ENCODE data around the gene MAPK14.

The MAPK14 gene

GRCh38 chr6:36050947-36051710, 23.5 kb downstream of the MAPK14 start:
- no peak overlapping the region for H3K27ac ChIP-seq (ENCODE audit: low read depth, low read length)
- H3K9ac ChIP-seq (ENCODE audit: low read length in 5 of 5): no peak overlapping the region
- H3K4me1 ChIP-seq (ENCODE audit: control insufficient read depth in 5 of 5, insufficient read depth in 5 of 5, low read length in 5 of 5): peaks cover 0 to 25% (median 23%) of the 10 kb centered on the region in 5 donors
- H3K36me3 ChIP-seq (ENCODE audit: control insufficient read depth in 5 of 5, insufficient read depth in 5 of 5, low read length in 5 of 5): peaks cover 0 to 7% (median 2%) of the 10 kb centered on the region in 5 donors
- no peak overlapping the region for H3K4me3 ChIP-seq (ENCODE audit: low read depth in 1 of 5, low read length in 5 of 5)
- no peaks in the 10 kb centered on the region for H3K9me3 ChIP-seq (ENCODE audit: control insufficient read depth in 5 of 5, low read length in 5 of 5)
- no peaks in the 10 kb centered on the region for H3K27me3 ChIP-seq (ENCODE audit: control insufficient read depth in 5 of 5, insufficient read depth in 4 of 5, low read length in 5 of 5)

GRCh38 chr6:36052097-36052496, 24.5 kb downstream of the MAPK14 start:
- Histone ChIP-seq H3K27me3 (ENCODE audit: control insufficient read depth in 5 of 5, insufficient read depth in 4 of 5, low read length in 5 of 5) (no peaks in the 10 kb centered on the region), H3K9ac (ENCODE audit: low read length in 5 of 5) (peak overlapping the region in 1 of 5 donors; percentile 4), H3K9me3 (ENCODE audit: control insufficient read depth in 5 of 5, low read length in 5 of 5) (no peaks in the 10 kb centered on the region), H3K36me3 (ENCODE audit: control insufficient read depth in 5 of 5, insufficient read depth in 5 of 5, low read length in 5 of 5) (peaks cover 0 to 7% (median 2%) of the 10 kb centered on the region in 5 donors), H3K4me3 (ENCODE audit: low read depth in 1 of 5, low read length in 5 of 5) (no peak overlapping the region), H3K4me1 (ENCODE audit: control insufficient read depth in 5 of 5, insufficient read depth in 5 of 5, low read length in 5 of 5) (peaks cover 0 to 28% (median 25%) of the 10 kb centered on the region in 5 donors), H3K27ac (ENCODE audit: low read depth, low read length) (peak overlapping the region; percentile 47)

- H3K9ac ChIP-seq (ENCODE audit: low read length in 5 of 5): no peak overlapping the region
- H3K4me3 ChIP-seq (ENCODE audit: low read depth in 1 of 5, low read length in 5 of 5): no peak overlapping the region
- peaks cover 0 to 7% (median 2%) of the 10 kb centered on the region in 5 donors for H3K36me3 ChIP-seq (ENCODE audit: control insufficient read depth in 5 of 5, insufficient read depth in 5 of 5, low read length in 5 of 5)
- H3K27me3 ChIP-seq (ENCODE audit: control insufficient read depth in 5 of 5, insufficient read depth in 4 of 5, low read length in 5 of 5): no peaks in the 10 kb centered on the region
- H3K4me1 ChIP-seq (ENCODE audit: control insufficient read depth in 5 of 5, insufficient read depth in 5 of 5, low read length in 5 of 5): peaks cover 0 to 28% (median 25%) of the 10 kb centered on the region in 5 donors
- H3K9me3 ChIP-seq (ENCODE audit: control insufficient read depth in 5 of 5, low read length in 5 of 5): no peaks in the 10 kb centered on the region
- peak overlapping the region; percentile 11 for H3K27ac ChIP-seq (ENCODE audit: low read depth, low read length)
Observed at GRCh38 chr6:36053878-36054277, 26.3 kb downstream of the MAPK14 start.

GRCh38 chr6:36054415-36054814, 26.8 kb downstream of the MAPK14 start:
- H3K9me3 ChIP-seq (ENCODE audit: control insufficient read depth in 5 of 5, low read length in 5 of 5): no peaks in the 10 kb centered on the region
- H3K4me3 ChIP-seq (ENCODE audit: low read depth in 1 of 5, low read length in 5 of 5): no peak overlapping the region
- peaks cover 0 to 28% (median 25%) of the 10 kb centered on the region in 5 donors for H3K4me1 ChIP-seq (ENCODE audit: control insufficient read depth in 5 of 5, insufficient read depth in 5 of 5, low read length in 5 of 5)
- no peaks in the 10 kb centered on the region for H3K27me3 ChIP-seq (ENCODE audit: control insufficient read depth in 5 of 5, insufficient read depth in 4 of 5, low read length in 5 of 5)
- H3K27ac ChIP-seq (ENCODE audit: low read depth, low read length): peak overlapping the region; percentile 11
- peak overlapping the region in 1 of 5 donors; percentile 26 for H3K9ac ChIP-seq (ENCODE audit: low read length in 5 of 5)
- peaks cover 0 to 10% (median 5%) of the 10 kb centered on the region in 5 donors for H3K36me3 ChIP-seq (ENCODE audit: control insufficient read depth in 5 of 5, insufficient read depth in 5 of 5, low read length in 5 of 5)

GRCh38 chr6:36054956-36055355, 27.3 kb downstream of the MAPK14 start:
- Histone ChIP-seq H3K9me3 (ENCODE audit: control insufficient read depth in 5 of 5, low read length in 5 of 5) (no peaks in the 10 kb centered on the region), H3K27ac (ENCODE audit: low read depth, low read length) (no peak overlapping the region), H3K27me3 (ENCODE audit: control insufficient read depth in 5 of 5, insufficient read depth in 4 of 5, low read length in 5 of 5) (no peaks in the 10 kb centered on the region), H3K4me3 (ENCODE audit: low read depth in 1 of 5, low read length in 5 of 5) (no peak overlapping the region), H3K4me1 (ENCODE audit: control insufficient read depth in 5 of 5, insufficient read depth in 5 of 5, low read length in 5 of 5) (peaks cover 0 to 28% (median 24%) of the 10 kb centered on the region in 5 donors), H3K9ac (ENCODE audit: low read length in 5 of 5) (peak overlapping the region in 1 of 5 donors; percentile 26), H3K36me3 (ENCODE audit: control insufficient read depth in 5 of 5, insufficient read depth in 5 of 5, low read length in 5 of 5) (peaks cover 5 to 15% (median 10%) of the 10 kb centered on the region in 5 donors)

GRCh38 chr6:36056178-36056577, 28.6 kb downstream of the MAPK14 start:
- peaks cover 12 to 21% (median 17%) of the 10 kb centered on the region in 5 donors for H3K36me3 ChIP-seq (ENCODE audit: control insufficient read depth in 5 of 5, insufficient read depth in 5 of 5, low read length in 5 of 5)
- no peak overlapping the region for H3K27ac ChIP-seq (ENCODE audit: low read depth, low read length)
- no peak overlapping the region for H3K4me3 ChIP-seq (ENCODE audit: low read depth in 1 of 5, low read length in 5 of 5)
- no peaks in the 10 kb centered on the region for H3K27me3 ChIP-seq (ENCODE audit: control insufficient read depth in 5 of 5, insufficient read depth in 4 of 5, low read length in 5 of 5)
- H3K9me3 ChIP-seq (ENCODE audit: control insufficient read depth in 5 of 5, low read length in 5 of 5): no peaks in the 10 kb centered on the region
- H3K9ac ChIP-seq (ENCODE audit: low read length in 5 of 5): no peak overlapping the region
- H3K4me1 ChIP-seq (ENCODE audit: control insufficient read depth in 5 of 5, insufficient read depth in 5 of 5, low read length in 5 of 5): peaks cover 0 to 21% (median 15%) of the 10 kb centered on the region in 5 donors

- H3K9me3 ChIP-seq (ENCODE audit: control insufficient read depth in 5 of 5, low read length in 5 of 5): no peaks in the 10 kb centered on the region
- no peak overlapping the region for H3K27ac ChIP-seq (ENCODE audit: low read depth, low read length)
- H3K4me3 ChIP-seq (ENCODE audit: low read depth in 1 of 5, low read length in 5 of 5): no peak overlapping the region
- peaks cover 6 to 30% (median 24%) of the 10 kb centered on the region in 5 donors for H3K4me1 ChIP-seq (ENCODE audit: control insufficient read depth in 5 of 5, insufficient read depth in 5 of 5, low read length in 5 of 5)
- peaks cover 12 to 18% (median 14%) of the 10 kb centered on the region in 5 donors for H3K36me3 ChIP-seq (ENCODE audit: control insufficient read depth in 5 of 5, insufficient read depth in 5 of 5, low read length in 5 of 5)
- H3K27me3 ChIP-seq (ENCODE audit: control insufficient read depth in 5 of 5, insufficient read depth in 4 of 5, low read length in 5 of 5): no peaks in the 10 kb centered on the region
- H3K9ac ChIP-seq (ENCODE audit: low read length in 5 of 5): no peak overlapping the region
Observed at GRCh38 chr6:36061236-36061635, 33.6 kb downstream of the MAPK14 start.

- peaks cover 6 to 34% (median 25%) of the 10 kb centered on the region in 5 donors for H3K4me1 ChIP-seq (ENCODE audit: control insufficient read depth in 5 of 5, insufficient read depth in 5 of 5, low read length in 5 of 5)
- H3K9me3 ChIP-seq (ENCODE audit: control insufficient read depth in 5 of 5, low read length in 5 of 5): no peaks in the 10 kb centered on the region
- no peak overlapping the region for H3K4me3 ChIP-seq (ENCODE audit: low read depth in 1 of 5, low read length in 5 of 5)
- H3K36me3 ChIP-seq (ENCODE audit: control insufficient read depth in 5 of 5, insufficient read depth in 5 of 5, low read length in 5 of 5): peaks cover 12 to 18% (median 14%) of the 10 kb centered on the region in 5 donors
- H3K9ac ChIP-seq (ENCODE audit: low read length in 5 of 5): no peak overlapping the region
- no peak overlapping the region for H3K27ac ChIP-seq (ENCODE audit: low read depth, low read length)
- H3K27me3 ChIP-seq (ENCODE audit: control insufficient read depth in 5 of 5, insufficient read depth in 4 of 5, low read length in 5 of 5): no peaks in the 10 kb centered on the region
Observed at GRCh38 chr6:36062247-36062646, 34.6 kb downstream of the MAPK14 start.

GRCh38 chr6:36063318-36064060, 35.9 kb downstream of the MAPK14 start:
- H3K9ac ChIP-seq (ENCODE audit: low read length in 5 of 5): no peak overlapping the region
- no peak overlapping the region for H3K4me3 ChIP-seq (ENCODE audit: low read depth in 1 of 5, low read length in 5 of 5)
- peaks cover 6 to 44% (median 32%) of the 10 kb centered on the region in 5 donors for H3K4me1 ChIP-seq (ENCODE audit: control insufficient read depth in 5 of 5, insufficient read depth in 5 of 5, low read length in 5 of 5)
- no peaks in the 10 kb centered on the region for H3K9me3 ChIP-seq (ENCODE audit: control insufficient read depth in 5 of 5, low read length in 5 of 5)
- peaks cover 12 to 18% (median 14%) of the 10 kb centered on the region in 5 donors for H3K36me3 ChIP-seq (ENCODE audit: control insufficient read depth in 5 of 5, insufficient read depth in 5 of 5, low read length in 5 of 5)
- H3K27ac ChIP-seq (ENCODE audit: low read depth, low read length): no peak overlapping the region
- H3K27me3 ChIP-seq (ENCODE audit: control insufficient read depth in 5 of 5, insufficient read depth in 4 of 5, low read length in 5 of 5): no peaks in the 10 kb centered on the region
